Subcutaneous adipose tissue (tissue), 4 donors: Measurements from ENCODE around the gene RUNX2. TPM values are rescaled to one million over a fixed set of nuclear protein-coding genes. Genes with fewer than 3 reads are reported as not detected.

Experiments used
- CTCF ChIP-seq: fragments of 450-650 bp; IDR thresholded peaks from one replicate; pipeline ENCODE4 v1.5.1; 2016; ENCODE audit warnings: low read depth, mild to moderate bottlenecking, control low read depth, antibody characterized with exemption, moderate library complexity
- total RNA-seq, 4 donors: library from RNA; depleted of rRNA; stranded (reverse); fragments of >200 nt; gene quantifications; one replicate each; pipeline ENCODE4 v1.1.0, GENCODE V29; 2016

Gene RUNX2
- total RNA-seq, 4 donors from 2014 or later: 1.3 to 4.6 (median 2.6) TPM

DNA sequence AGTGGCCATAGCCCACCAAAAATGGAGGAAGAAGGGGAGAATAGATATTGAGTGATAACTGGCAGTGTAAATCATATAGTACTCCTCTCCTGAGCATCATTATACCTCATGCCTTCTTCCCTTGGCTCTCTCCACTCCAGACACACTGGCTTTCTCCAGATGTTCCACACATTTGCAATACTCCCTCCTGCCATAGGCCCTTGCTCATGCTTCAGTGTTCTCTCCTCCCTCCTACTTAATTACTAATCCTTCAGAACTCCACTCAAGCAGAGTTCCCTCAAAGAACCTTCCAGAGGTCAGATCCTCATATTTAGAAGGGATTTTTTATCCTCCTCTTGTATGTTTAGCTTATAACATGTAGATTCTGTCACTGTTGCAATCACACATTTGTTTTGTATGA lies 329.1 kb downstream of the RUNX2 start:
- no peak for TF ChIP-seq CTCF

GRCh38 chr6:45658400-45658799 lies 330.3 kb downstream of the RUNX2 start:
- TF ChIP-seq CTCF: no peak

- no peak for TF ChIP-seq CTCF
Measured at GRCh38 chr6:45658958-45659357, 330.8 kb downstream of the RUNX2 start.

DNA sequence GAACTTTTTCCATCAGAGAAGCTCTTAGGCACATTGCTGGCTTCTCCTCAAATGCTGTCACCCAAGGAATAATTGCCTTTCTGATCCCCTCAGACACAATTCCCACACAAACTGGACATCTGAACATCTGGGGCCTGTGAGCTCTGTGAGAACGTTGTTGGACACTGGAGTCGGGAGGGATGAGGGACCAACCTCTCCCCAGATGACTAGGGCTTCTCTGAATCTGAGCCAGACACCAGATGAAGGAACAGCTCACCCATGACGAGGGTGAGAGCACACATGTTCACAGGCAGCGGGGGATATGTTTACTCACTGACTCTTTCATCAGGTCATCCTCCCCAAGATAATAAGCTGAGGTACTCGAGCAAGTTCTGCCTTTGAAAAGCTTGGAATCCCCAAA lies 333.5 kb downstream of the RUNX2 start:
- TF ChIP-seq CTCF: no peak

GRCh38 chr6:45663251-45664221 lies 335.4 kb downstream of the RUNX2 start:
- no peak for TF ChIP-seq CTCF

GRCh38 chr6:45664707-45665106 lies 336.6 kb downstream of the RUNX2 start:
- no peak for TF ChIP-seq CTCF

- TF ChIP-seq CTCF: no peak
Measured at GRCh38 chr6:45665859-45666258, 337.7 kb downstream of the RUNX2 start.
